Right cardiac atrium (tissue), 5 donors: Measurements from ENCODE around the gene PM20D1. TPM values are rescaled to one million over a fixed set of nuclear protein-coding genes. Genes with fewer than 3 reads are reported as not detected.
A peak's percentile ranks its signal among the peaks of the same experiment; 100 is the strongest.
"Not testable (repeated sequence)": the region's sequence is repeated elsewhere in the genome, so short reads cannot be mapped to it uniquely, and the experiment has no call there.

Experiments
- ATAC-seq, 2 donors: fragments of 200-7000 bp; cut with Tn5 transposase; one replicate each; pipeline versions ENCODE4 v1.8.0 to v1.9.1; 2020; ENCODE audit warnings: moderate library complexity in 2 of 2, mild to moderate bottlenecking in 1 of 2
- DNase-seq, 3 donors: peaks; one replicate each; pipeline ENCODE4 v3.0.0-alpha.2; 2020
- H3K27ac ChIP-seq: one replicate; pipeline ENCODE4 v1.5.1; 2013; ENCODE audit warnings: mild to moderate bottlenecking, low read length, control low read depth, moderate library complexity
- H3K27me3 ChIP-seq: one replicate; pipeline ENCODE4 v1.6.1; 2013; ENCODE audit not compliant: control insufficient read depth, insufficient read depth
- H3K4me1 ChIP-seq: one replicate; pipeline ENCODE4 v1.6.1; 2013; ENCODE audit warnings: low read length; ENCODE audit not compliant: control insufficient read depth, insufficient read depth
- H3K4me3 ChIP-seq: one replicate; pipeline ENCODE4 v1.5.1; 2013; ENCODE audit warnings: low read length, control low read depth
- H3K9me3 ChIP-seq: one replicate; pipeline ENCODE4 v1.6.1; 2013; ENCODE audit warnings: low read length; ENCODE audit not compliant: control insufficient read depth
- WGBS: extraction: QIAGEN DNeasy Blood & Tissue Kit; methylation state at CpG from one replicate; pipeline ENCODE4 v1.1.7; 2013; 5-methylcytosine and 5-hydroxymethylcytosine counted together
- intact Hi-C, 4 donors: fragments of 100-400 bp; cut with DNase I; formaldehyde crosslinking; loops; one replicate each; pipeline versions ENCODE4 v1.11.0 to v1.14.0; 2022 to 2023
- polyA plus RNA-seq: library from polyadenylated mRNA; stranded (reverse); fragments of 200-250 nt; gene quantifications from one replicate; pipeline ENCODE4 v1.2.3, GENCODE V29; 2013
- total RNA-seq, 4 donors: library from RNA; stranded (reverse); fragmentation: NEBNext Ultra II Directional; extraction: Animal tissue kit (Norgen Biotek cat#: 25700); gene quantifications; one replicate each; pipeline ENCODE4 v1.2.1, GENCODE V29; 2021
- donor health status: healthy with polysubstance abuse.
- donor health status: DM: no; HTN: yes; CAD: no.
- donor health status: DM: no; HTN: no; CAD: no.
- donor health status: DM: no; HTN: yes; CAD: no; lungs with severe emphysema.
- donor health status: DM: yes; HTN: yes; CAD: no.

PM20D1 gene
- total and polyA plus RNA-seq, 5 donors, result 0.64 to 2.2 (median 1.0) TPM

GRCh38 chr1:205878026-205878425 lies 28.1 kb upstream of the PM20D1 start:
- Histone ChIP-seq H3K4me3 (no peak overlapping the region), H3K27ac (no peak overlapping the region), H3K9me3 (no peaks in the 10 kb centered on the region), H3K27me3 (no peaks in the 10 kb centered on the region), H3K4me1 (no peaks in the 10 kb centered on the region)
- intact Hi-C loops, result no loop called here
- DNase-seq (no peak), ATAC-seq (no peak)

- H3K4me3 ChIP-seq, H3K27ac ChIP-seq, ATAC-seq, H3K27me3 ChIP-seq, DNase-seq, intact Hi-C loops, H3K4me1 ChIP-seq, H3K9me3 ChIP-seq: not testable (repeated sequence)
Observed at GRCh38 chr1:205873148-205873547, 23.2 kb upstream of the PM20D1 start.

DNA sequence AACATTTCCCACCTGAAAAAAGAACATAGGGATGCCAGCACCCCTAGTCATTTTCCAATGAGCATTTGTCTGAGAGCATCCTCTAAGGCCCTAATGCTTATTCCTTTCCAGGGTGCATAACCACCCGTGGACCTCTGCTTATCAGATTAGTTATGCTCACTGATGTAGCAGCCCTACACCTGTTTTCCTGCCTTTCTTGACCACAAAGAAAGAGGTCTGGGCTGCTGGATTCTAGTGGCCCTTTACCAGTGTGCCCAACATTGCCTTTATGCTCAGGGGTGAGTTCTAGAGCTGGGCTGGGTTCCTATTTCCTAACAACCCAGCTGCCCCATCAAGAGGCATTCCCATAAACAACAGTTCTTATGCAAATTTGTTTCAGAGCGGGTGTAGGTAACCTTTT lies 20.3 kb upstream of the PM20D1 start:
- Histone ChIP-seq H3K4me3 (no peak overlapping the region), H3K9me3 (no peaks in the 10 kb centered on the region), H3K4me1 (no peaks in the 10 kb centered on the region), H3K27ac (no peak overlapping the region), H3K27me3 (no peaks in the 10 kb centered on the region)
- no peak for DNase-seq
- 88% methylated on average over 2 of the region's 2 CpGs for WGBS
- intact Hi-C loops, result no loop called here
- ATAC-seq, result no peak

DNA sequence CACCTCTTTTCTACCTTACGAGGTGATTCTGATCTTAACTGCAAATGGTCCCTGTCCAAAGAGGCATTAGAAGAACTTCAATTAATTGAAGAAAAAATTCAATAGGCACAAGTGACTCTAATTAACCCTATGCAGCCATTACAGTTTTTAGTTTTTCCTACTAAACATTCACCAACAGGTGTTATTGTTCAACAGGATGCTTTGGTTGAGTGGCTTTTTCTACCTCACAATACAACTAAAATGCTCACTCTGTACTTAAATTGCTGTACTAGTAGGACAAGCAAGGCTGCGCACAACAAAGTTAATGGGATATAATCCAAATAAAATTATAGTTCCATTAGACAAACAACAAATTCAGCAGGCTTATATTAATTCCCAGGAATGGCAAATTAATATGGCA lies 11.6 kb upstream of the PM20D1 start:
- Histone ChIP-seq H3K27me3 (no peaks in the 10 kb centered on the region), H3K4me1 (no peaks in the 10 kb centered on the region), H3K9me3 (no peaks in the 10 kb centered on the region), H3K4me3 (no peak overlapping the region), H3K27ac (no peak overlapping the region)
- no peak for DNase-seq
- WGBS, result over 99% methylated on average over 2 of the region's 2 CpGs
- no peak for ATAC-seq
- intact Hi-C loops, result no loop called here

- no peaks in the 10 kb centered on the region for H3K4me1 ChIP-seq
- no peak overlapping the region for H3K27ac ChIP-seq
- intact Hi-C loops, result no loop called here
- 54% methylated on average over 6 of the region's 6 CpGs for WGBS
- DNase-seq (no peak), ATAC-seq (no peak)
- no peak overlapping the region for H3K4me3 ChIP-seq
- H3K9me3 ChIP-seq, result no peaks in the 10 kb centered on the region
- H3K27me3 ChIP-seq, result no peaks in the 10 kb centered on the region
Observed at GRCh38 chr1:205858141-205858961, 8.4 kb upstream of the PM20D1 start.

DNA sequence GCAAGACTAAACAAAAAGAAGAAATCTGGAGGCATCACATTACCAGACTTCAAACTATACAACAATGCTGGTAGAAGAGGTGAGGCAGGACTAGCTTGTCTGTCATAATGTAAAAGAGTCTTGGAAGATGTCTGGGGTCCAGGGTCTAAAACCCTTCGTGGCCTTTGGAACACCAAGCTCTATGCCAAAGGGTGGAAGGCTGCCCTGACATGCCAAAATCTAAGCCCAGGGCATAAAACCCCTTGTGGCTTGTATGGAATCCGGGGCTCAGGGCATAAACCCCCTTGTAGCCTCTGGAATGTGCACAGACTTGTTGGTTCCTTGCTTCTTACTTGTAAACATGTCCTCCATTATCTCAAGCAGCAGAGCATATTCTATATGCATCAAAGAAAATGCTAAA lies 7.6 kb upstream of the PM20D1 start:
- intact Hi-C loops, result not testable (repeated sequence)

DNA sequence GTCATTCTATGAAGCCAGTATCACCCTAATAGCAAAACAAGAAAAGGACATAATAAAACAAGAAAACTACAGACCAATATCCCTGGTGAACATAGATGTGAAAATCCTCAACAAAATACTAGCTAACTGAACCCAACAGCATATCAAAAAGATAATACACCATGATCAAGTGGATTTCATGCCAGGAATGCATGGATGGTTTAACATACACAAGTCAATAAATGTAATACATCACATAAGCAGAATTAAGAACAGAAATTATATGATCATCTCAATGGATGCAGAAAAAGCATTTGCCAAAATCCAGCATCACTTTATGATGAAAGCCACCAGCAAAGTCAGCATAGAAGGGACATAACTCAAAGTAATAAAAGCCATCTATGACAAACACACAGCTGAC lies 6.5 kb upstream of the PM20D1 start:
- no peaks in the 10 kb centered on the region for H3K27me3 ChIP-seq
- H3K27ac ChIP-seq, result no peak overlapping the region
- H3K4me1 ChIP-seq, result no peaks in the 10 kb centered on the region
- no peak overlapping the region for H3K4me3 ChIP-seq
- ATAC-seq, result no peak
- no peaks in the 10 kb centered on the region for H3K9me3 ChIP-seq
- intact Hi-C loops, result no loop called here
- no peak for DNase-seq

More for the DNA sequence above, 7.6 kb upstream of the PM20D1 start:
- H3K27ac ChIP-seq, H3K9me3 ChIP-seq, ATAC-seq, H3K4me1 ChIP-seq, H3K4me3 ChIP-seq, DNase-seq, H3K27me3 ChIP-seq: not testable (repeated sequence)
- 82% methylated on average over 2 of the region's 2 CpGs for WGBS

DNA sequence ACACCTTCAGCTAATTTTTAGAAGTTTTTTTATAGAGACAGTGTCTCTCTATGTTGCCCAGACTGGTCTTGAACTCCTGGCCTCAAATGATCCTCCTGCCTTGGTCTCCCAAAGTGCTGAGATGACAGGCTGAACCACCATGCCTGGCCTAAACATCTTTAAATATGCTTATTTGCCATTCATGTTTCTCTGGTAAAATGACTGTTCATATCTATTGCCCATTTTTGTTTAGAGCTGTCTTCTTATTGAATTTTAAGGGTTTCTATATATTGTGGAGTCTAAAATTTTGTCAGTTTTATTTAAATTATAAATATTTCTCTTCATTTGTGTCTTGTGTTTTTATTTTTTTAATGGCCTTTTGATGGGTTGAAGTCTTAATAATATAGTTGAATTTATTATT lies 3.0 kb upstream of the PM20D1 start:
- H3K27ac ChIP-seq, result no peak overlapping the region
- H3K4me1 ChIP-seq, result no peaks in the 10 kb centered on the region
- intact Hi-C loops, result no loop called here
- H3K4me3 ChIP-seq, result no peak overlapping the region
- ATAC-seq, result no peak
- no peaks in the 10 kb centered on the region for H3K9me3 ChIP-seq
- H3K27me3 ChIP-seq, result no peaks in the 10 kb centered on the region
- no peak for DNase-seq

GRCh38 chr1:205851993-205852392 lies 2.1 kb upstream of the PM20D1 start:
- Histone ChIP-seq H3K27me3 (no peaks in the 10 kb centered on the region), H3K27ac (no peak overlapping the region), H3K4me3 (no peak overlapping the region), H3K4me1 (no peaks in the 10 kb centered on the region), H3K9me3 (no peaks in the 10 kb centered on the region)
- no peak for ATAC-seq
- no peak for DNase-seq
- WGBS, result 83% methylated on average over 4 of the region's 4 CpGs
- intact Hi-C loops, result no loop called here

DNA sequence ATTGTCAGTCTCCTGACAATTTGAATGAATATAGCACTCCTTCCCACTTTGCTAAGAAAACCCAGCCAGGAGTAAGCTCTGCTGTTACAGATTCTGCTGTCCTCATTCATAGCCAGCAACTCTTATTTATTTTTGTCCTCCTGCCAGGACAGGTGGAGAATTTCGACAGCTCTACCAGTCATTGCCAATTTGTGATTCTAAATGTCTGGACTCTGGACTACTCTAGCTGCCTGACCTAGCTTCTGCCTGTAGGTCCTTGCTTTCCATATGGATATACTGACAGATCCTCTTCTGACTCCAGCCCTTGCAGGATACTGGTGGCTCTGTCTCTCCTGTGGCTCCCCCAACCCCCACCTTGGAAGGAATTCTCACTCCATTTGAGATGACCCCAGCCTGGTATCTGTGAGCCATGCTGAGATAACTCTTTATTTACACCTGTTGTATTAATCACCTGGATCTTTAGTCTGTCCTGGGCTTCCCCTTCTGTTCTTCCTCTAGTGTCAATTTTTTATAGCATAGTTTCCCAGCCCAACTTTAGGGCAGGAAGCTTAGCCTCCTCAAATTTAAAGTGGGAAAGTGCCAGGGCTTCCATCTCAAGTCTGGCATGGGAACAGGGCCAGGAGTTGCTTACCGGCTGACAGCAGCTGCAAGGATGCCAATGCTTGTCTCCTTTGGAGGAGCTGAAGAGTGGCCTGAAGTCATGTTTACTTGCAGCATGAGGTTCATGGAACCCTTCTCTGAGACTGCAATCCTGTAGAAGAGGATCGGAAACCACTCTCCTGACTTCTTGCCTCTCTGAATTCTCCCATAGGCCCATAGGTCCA lies 6.7 kb downstream of the PM20D1 start:
- Histone ChIP-seq H3K4me3 (no peak overlapping the region), H3K4me1 (peaks cover 5% of the 10 kb centered on the region), H3K27me3 (no peaks in the 10 kb centered on the region), H3K27ac (no peak overlapping the region), H3K9me3 (no peaks in the 10 kb centered on the region)
- DNase-seq, result no peak
- intact Hi-C loops, result no loop called here
- ATAC-seq, result no peak
- 63% methylated on average over 3 of the region's 3 CpGs for WGBS

- intact Hi-C loops, result no loop called here
- H3K27ac ChIP-seq, result peak overlapping the region; percentile 78
- DNase-seq (no peak), ATAC-seq (peak; percentile 58 to 71)
- H3K4me3 ChIP-seq, result no peak overlapping the region
- no peaks in the 10 kb centered on the region for H3K9me3 ChIP-seq
- whole genome bisulfite sequencing, result 40% methylated on average over 2 of the region's 2 CpGs
- H3K27me3 ChIP-seq, result no peaks in the 10 kb centered on the region
- H3K4me1 ChIP-seq, result peaks cover 5% of the 10 kb centered on the region
Observed at GRCh38 chr1:205842229-205842628, 7.7 kb downstream of the PM20D1 start.
